H1 (cell line): Measurements from ENCODE around the gene SHPK. TPM values are rescaled to one million over a fixed set of nuclear protein-coding genes. Genes with fewer than 3 reads are reported as not detected.

ENCODE experiments used
- CTCF ChIA-PET: fragments of 300-600 bp; sonication (Branson Sonifier 250); formaldehyde crosslinking; loops from one replicate; lab custom pipeline; 2021; ENCODE audit not compliant: partially characterized antibody; lab: Charles Lee
- POLR2A ChIA-PET: fragments of 300-600 bp; sonication (Branson Sonifier 250); formaldehyde crosslinking; loops from one replicate; lab custom pipeline; 2021; ENCODE audit warnings: inconsistent platforms; ENCODE audit not compliant: partially characterized antibody; lab: Charles Lee
- DNase-seq, 2 experiments: peaks; one replicate each; pipeline versions ENCODE4 v3.0.0 to v3.0.0-alpha.2; 2010 to 2022; ENCODE audit warnings: low spot score in 2 of 2, low read depth in 1 of 2, mixed read lengths in 1 of 2
- FAIRE-seq: peaks from 2 replicates; lab custom pipeline; 2011; peaks lifted over from hg19 to GRCh38; lab: Jason Lieb, UNC
- H2AFZ ChIP-seq: 2 replicates; pipeline ENCODE4 v1.8.1; 2012; ENCODE audit warnings: low read length, inconsistent platforms
- H2AK5ac ChIP-seq: 2 replicates; pipeline ENCODE4 v1.6.1; 2013; ENCODE audit warnings: low read depth, low read length
- H2BK120ac ChIP-seq: replicated peaks from 2 replicates; pipeline ENCODE3; 2013; ENCODE audit warnings: low read depth, low read length, inconsistent platforms
- H2BK12ac ChIP-seq: 2 replicates; pipeline ENCODE4 v1.6.1; 2013; ENCODE audit warnings: low read depth, low read length
- H2BK15ac ChIP-seq: 2 replicates; pipeline ENCODE4 v1.6.1; 2013; ENCODE audit warnings: low read length
- H2BK20ac ChIP-seq: 2 replicates; pipeline ENCODE4 v1.6.1; 2013; ENCODE audit warnings: low read length
- H2BK5ac ChIP-seq: 2 replicates; pipeline ENCODE4 v1.6.1; 2013; ENCODE audit warnings: low read depth, low read length
- H3K14ac ChIP-seq: 2 replicates; pipeline ENCODE4 v1.6.1; 2013; ENCODE audit warnings: inconsistent platforms; ENCODE audit not compliant: insufficient read length
- H3K18ac ChIP-seq: 2 replicates; pipeline ENCODE4 v1.6.1; 2013; ENCODE audit warnings: low read length; ENCODE audit errors: extremely low read depth
- H3K23ac ChIP-seq: 2 replicates; pipeline ENCODE4 v1.6.1; 2013; ENCODE audit warnings: inconsistent platforms; ENCODE audit not compliant: insufficient read length
- H3K23me2 ChIP-seq: 2 replicates; pipeline ENCODE4 v1.6.1; 2013; ENCODE audit warnings: low read depth, low read length
- H3K27ac ChIP-seq: 2 replicates; pipeline ENCODE4 v1.6.1; 2011; ENCODE audit warnings: low read depth, low read length, inconsistent platforms
- H3K27me3 ChIP-seq, 4 experiments: replicated peaks in 1 of 4; 1 replicate in 1 of 4; 2 replicates in 3 of 4; pipeline versions ENCODE4 v1.6.1 to v1.8.1; 2011 to 2013; ENCODE audit warnings: low read length in 3 of 4, mild to moderate bottlenecking in 3 of 4, inconsistent platforms in 2 of 4, mixed read lengths in 2 of 4, moderate library complexity in 1 of 4; ENCODE audit not compliant: control insufficient read depth in 3 of 4, insufficient read depth in 3 of 4; ENCODE audit errors: extremely low read depth in 1 of 4
- H3K36me3 ChIP-seq, 4 experiments: 2 replicates each; pipeline versions ENCODE4 v1.6.1 to v1.8.1; 2011 to 2013; ENCODE audit warnings: mild to moderate bottlenecking in 4 of 4, low read length in 3 of 4, moderate library complexity in 2 of 4, control low read depth in 1 of 4, inconsistent platforms in 1 of 4; ENCODE audit not compliant: insufficient read depth in 4 of 4, control insufficient read depth in 2 of 4
- H3K4ac ChIP-seq: replicated peaks from 2 replicates; pipeline ENCODE3; 2013; ENCODE audit warnings: low read length, low read depth, mixed read lengths, inconsistent platforms; ENCODE audit not compliant: insufficient read length
- H3K4me1 ChIP-seq, 4 experiments: replicated peaks in 1 of 4; 1 replicate in 1 of 4; 2 replicates in 3 of 4; pipeline versions ENCODE4 v1.6.1 to v1.8.1; 2011 to 2013; ENCODE audit warnings: low read length in 3 of 4, inconsistent platforms in 2 of 4, mixed read lengths in 1 of 4; ENCODE audit not compliant: insufficient read depth in 4 of 4, control insufficient read depth in 3 of 4
- H3K4me2 ChIP-seq, 2 experiments: 2 replicates each; pipeline versions ENCODE4 v1.6.1 to v1.8.1; 2011 to 2013; ENCODE audit warnings: low read depth in 2 of 2, low read length in 2 of 2, control low read depth in 1 of 2, inconsistent platforms in 1 of 2, mild to moderate bottlenecking in 1 of 2; ENCODE audit not compliant: insufficient read depth in 1 of 2
- H3K4me3 ChIP-seq, 4 experiments: fragments of 200-600, 300-600 bp in 1 of 4; sonication (generic), shearing (Covaris generic), sonication (Bioruptor Twin) in 1 of 4; 2 replicates each; pipeline versions ENCODE4 v1.5.1 to v1.8.1; 2011 to 2016; ENCODE audit warnings: low read length in 4 of 4, low read depth in 3 of 4, control low read depth in 2 of 4, inconsistent platforms in 2 of 4, mild to moderate bottlenecking in 2 of 4, mixed read lengths in 1 of 4, moderate library complexity in 1 of 4; ENCODE audit not compliant: insufficient read depth in 2 of 4; ENCODE audit errors: extremely low read depth in 1 of 4
- H3K56ac ChIP-seq: replicated peaks from 2 replicates; pipeline ENCODE3; 2013; ENCODE audit warnings: low read depth, mild to moderate bottlenecking, mixed read lengths, low read length, inconsistent platforms; ENCODE audit not compliant: insufficient read length
- H3K79me1 ChIP-seq: 2 replicates; pipeline ENCODE4 v1.6.1; 2013; ENCODE audit warnings: low read depth, low read length, control low read depth
- H3K79me2 ChIP-seq, 2 experiments: 2 replicates each; pipeline versions ENCODE4 v1.6.1 to v1.8.1; 2012 to 2013; ENCODE audit warnings: low read length in 2 of 2, mild to moderate bottlenecking in 2 of 2, inconsistent platforms in 1 of 2; ENCODE audit not compliant: insufficient read depth in 2 of 2, control insufficient read depth in 1 of 2
- H3K9ac ChIP-seq, 4 experiments: replicated peaks in 1 of 4; 1 replicate in 1 of 4; 2 replicates in 3 of 4; pipeline versions ENCODE4 v1.6.1 to v1.8.1; 2011 to 2013; ENCODE audit warnings: low read depth in 3 of 4, low read length in 3 of 4, control low read depth in 2 of 4, mild to moderate bottlenecking in 2 of 4, moderate library complexity in 2 of 4, inconsistent platforms in 1 of 4; ENCODE audit errors: extremely low read depth in 1 of 4
- H3K9me3 ChIP-seq, 2 experiments: 2 replicates each; pipeline versions ENCODE4 v1.6.1 to v1.8.1; 2012 to 2013; ENCODE audit warnings: mild to moderate bottlenecking in 2 of 2, moderate library complexity in 2 of 2, control low read depth in 1 of 2, inconsistent platforms in 1 of 2, low read depth in 1 of 2, low read length in 1 of 2, mixed read lengths in 1 of 2; ENCODE audit not compliant: insufficient read depth in 2 of 2
- H4K20me1 ChIP-seq, 2 experiments: replicated peaks in 1 of 2; 2 replicates each; pipeline versions ENCODE3 to v1.8.1; 2011 to 2013; ENCODE audit warnings: inconsistent platforms in 2 of 2, low read length in 2 of 2, mild to moderate bottlenecking in 1 of 2; ENCODE audit not compliant: insufficient read depth in 2 of 2, control insufficient read depth in 1 of 2
- H4K5ac ChIP-seq: 2 replicates; pipeline ENCODE4 v1.6.1; 2013; ENCODE audit warnings: low read length, low read depth, mixed read lengths, inconsistent platforms; ENCODE audit not compliant: insufficient read length
- H4K8ac ChIP-seq: 2 replicates; pipeline ENCODE4 v1.8.0; 2013; ENCODE audit warnings: mild to moderate bottlenecking, moderate library complexity, low read length, inconsistent platforms; ENCODE audit not compliant: insufficient read depth; ENCODE audit errors: extremely low read depth
- H4K91ac ChIP-seq: replicated peaks from 2 replicates; pipeline ENCODE3; 2013; ENCODE audit warnings: low read length, mixed read lengths, inconsistent platforms; ENCODE audit not compliant: insufficient read length
- CTCF ChIP-seq, 3 experiments: IDR thresholded peaks; 1 replicate in 2 of 3; 2 replicates in 1 of 3; pipeline versions ENCODE4 v1.5.1 to v1.6.1; 2011; ENCODE audit warnings: low read length in 3 of 3, mild to moderate bottlenecking in 3 of 3, inconsistent platforms in 2 of 3, low read depth in 1 of 3, moderate library complexity in 1 of 3; ENCODE audit not compliant: insufficient read depth in 1 of 3; ENCODE audit errors: control extremely low read depth in 1 of 3
- EGR1 ChIP-seq: IDR thresholded peaks from 2 replicates; pipeline ENCODE4 v1.6.1; 2011; ENCODE audit warnings: low read depth, low read length, borderline replicate concordance
- EP300 ChIP-seq, 2 experiments: IDR thresholded peaks; 1 replicate in 1 of 2; 2 replicates in 1 of 2; pipeline ENCODE4 v1.6.1; 2011 to 2012; ENCODE audit warnings: low read depth in 2 of 2, low read length in 2 of 2, mild to moderate bottlenecking in 2 of 2, borderline replicate concordance in 1 of 2, inconsistent platforms in 1 of 2, moderate library complexity in 1 of 2
- GABPA ChIP-seq: IDR thresholded peaks from 2 replicates; pipeline ENCODE4 v1.6.1; 2011; ENCODE audit warnings: mild to moderate bottlenecking, low read length, moderate library complexity, borderline replicate concordance; ENCODE audit not compliant: insufficient read depth
- HDAC6 ChIP-seq: IDR thresholded peaks from one replicate; pipeline ENCODE4 v1.7.1; 2012; ENCODE audit warnings: low read depth, mild to moderate bottlenecking, inconsistent platforms, low read length, moderate library complexity
- JUND ChIP-seq: IDR thresholded peaks from 2 replicates; pipeline ENCODE4 v1.6.1; 2011; ENCODE audit warnings: mild to moderate bottlenecking, improper control_type of control experiment, low read length
- KDM5A ChIP-seq: fragments of 200-600 bp; IDR thresholded peaks from 2 replicates; pipeline ENCODE4 v1.7.1; 2012; ENCODE audit warnings: mild to moderate bottlenecking, low read length, inconsistent platforms, mixed read lengths
- SAP30 ChIP-seq: fragments of 300-600 bp; sonication (generic); IDR thresholded peaks from 2 replicates; pipeline ENCODE4 v1.7.1; 2012; ENCODE audit warnings: low read length, moderate library complexity, mild to moderate bottlenecking, inconsistent platforms; ENCODE audit not compliant: insufficient read depth, insufficient replicate concordance
- WGBS, 2 experiments: shearing (Covaris generic) in 1 of 2; methylation state at CpG; one replicate each; pipeline versions ENCODE4 v1.1.6 to v1.1.7; 2013 to 2015; ENCODE audit warnings: low lambda C conversion rate in 2 of 2, mixed read lengths in 2 of 2, inconsistent platforms in 1 of 2, low coverage in 1 of 2, missing lambda C conversion rate in 1 of 2; ENCODE audit not compliant: insufficient replicate concordance in 2 of 2, insufficient coverage in 1 of 2, insufficient read length in 1 of 2; ENCODE audit errors: extremely low coverage in 1 of 2, missing lambda C conversion rate in 1 of 2; 5-methylcytosine and 5-hydroxymethylcytosine counted together
- polyA plus RNA-seq, 7 experiments: library from polyadenylated mRNA; depleted of rRNA in 3 of 7; stranded (reverse) in 5 of 7; unstranded in 2 of 7; fragments of >200 nt in 5 of 7; fragments of 200-250 nt in 2 of 7; gene quantifications; 1 replicate in 5 of 7; 2 replicates in 1 of 7; 4 replicates in 1 of 7; pipeline versions ENCODE4 v1.2.1 to v1.2.3, GENCODE V29; 2011 to 2013; ENCODE audit warnings: missing spikeins in 2 of 7, mixed read lengths in 2 of 7
- total RNA-seq: library from RNA; stranded (reverse); fragmentation: NEBNext Ultra II Directional; extraction: Animal tissue kit (Norgen Biotek cat#: 25700); gene quantifications from 2 replicates; pipeline ENCODE4 v1.2.1, GENCODE V29; 2021

Gene SHPK
- total and polyA plus RNA-seq, 2 of the 8 experiments (the other 6 are each of a cell fraction or from before 2014, with no cell fraction given): 28.6 to 36.7 TPM

GRCh38 chr17:3678095-3678820, 42.2 kb upstream of the SHPK start:
- 65% methylated on average over 16 of the region's 16 CpGs; no CpG with 5 or more reads in 1 of the 2 experiments for WGBS, 2 experiments
- peaks cover 0 to 2% (median 0%) of the 10 kb centered on the region in 4 experiments; a peak in 2 of 7 replicates for H3K4me1 ChIP-seq
- no peak overlapping the region for H3K56ac ChIP-seq
- no peaks in the 10 kb centered on the region for H3K79me2 ChIP-seq
- no peak overlapping the region for H3K23ac ChIP-seq
- H3K27ac ChIP-seq: no peak overlapping the region
- CTCF ChIA-PET: interaction anchor here (0.6 to 4.2 kb wide), 16 partner anchors 10 to 629 kb away, joined by 3 to 29 read pairs (median 4); partner anchors contain the start of genes CTNS, HASPIN and SHPK
- H4K5ac ChIP-seq: no peak overlapping the region
- no peak overlapping the region for H2BK20ac ChIP-seq
- H3K9ac ChIP-seq: no peak overlapping the region
- DNase-seq: peak in 1 of 2 experiments; percentile 79
- no peaks in the 10 kb centered on the region for H3K36me3 ChIP-seq
- no peak overlapping the region for H2BK15ac ChIP-seq
- no peak overlapping the region for H3K4me3 ChIP-seq
- POLR2A ChIA-PET: interaction anchor here (0.9 to 2.2 kb wide), 2 partner anchors 10 to 18 kb away, joined by 3 to 17 read pairs; partner anchors contain the start of genes EMC6 and TAX1BP3
- no peak overlapping the region for H2BK120ac ChIP-seq
- H4K20me1 ChIP-seq: peaks cover 0 to 3% of the 10 kb centered on the region in 2 experiments
- H2AFZ ChIP-seq: no peak overlapping the region
- no peak overlapping the region for H3K14ac ChIP-seq
- H3K4ac ChIP-seq: no peak overlapping the region
- no peak overlapping the region for H2BK12ac ChIP-seq
- no peak overlapping the region for H3K4me2 ChIP-seq
- no peak overlapping the region; the same call in 1 of the 2 replicates for H4K8ac ChIP-seq
- no peaks in the 10 kb centered on the region for H3K79me1 ChIP-seq
- peak overlapping the region; percentile 27 for H4K91ac ChIP-seq
- no peaks in the 10 kb centered on the region for H3K23me2 ChIP-seq
- no peak overlapping the region for H2AK5ac ChIP-seq
- no peaks in the 10 kb centered on the region for H3K9me3 ChIP-seq
- no peak overlapping the region for H2BK5ac ChIP-seq
- 0 out of 7 replicates have a peak, but pooled peaks cover 0 to 2% (median 0%) of the 10 kb centered on the region in 4 experiments for H3K27me3 ChIP-seq
- no peak overlapping the region for H3K18ac ChIP-seq
- FAIRE-seq: no peak
- TF ChIP-seq SAP30 (no peak), EP300 (IDR thresholded peaks at IDR 0.05; ENCODE audit: borderline replicate concordance in 1 of 2, low read depth in 2 of 2, low read length in 2 of 2) (no peak), CTCF (IDR thresholded peaks at IDR 0.05; ENCODE audit: control extremely low read depth in 1 of 3, insufficient read depth in 1 of 3, low read depth in 1 of 3, low read length in 3 of 3) (peak; percentile 48 to 67 (median 51)), EGR1 (peak; percentile 62; the same call in 1 of the 2 replicates), HDAC6 (no peak), JUND (no peak), KDM5A (no peak), GABPA (peak; percentile 25; the same call in 1 of the 2 replicates)
